A673 (cell line): ENCODE data around the gene LRRC23.

Source experiments
- CTCF ChIP-seq: fragments of 300-800, 200-600 bp; sonication (generic); conservative IDR thresholded peaks from 2 replicates; pipeline ENCODE4 v1.5.1; 2017; ENCODE audit warnings: low read depth, mild to moderate bottlenecking, antibody characterized with exemption, low read length, moderate library complexity, mixed read lengths
- EZH2 ChIP-seq: fragments of 200-600 bp; sonication (generic); IDR thresholded peaks from 2 replicates; pipeline ENCODE4 v1.6.1; 2017; ENCODE audit warnings: borderline replicate concordance, low read depth, mild to moderate bottlenecking, mixed read lengths, antibody characterized with exemption, low read length; ENCODE audit not compliant: poor library complexity, severe bottlenecking

- TF ChIP-seq CTCF, result no peak
- TF ChIP-seq EZH2, result no peak
Measured at GRCh38 chr12:6912164-6912935, 7.7 kb downstream of the LRRC23 start.
